DND-41 (cell line): ENCODE measurements around the gene MCF2L.

Source experiments
- CTCF ChIP-seq: IDR thresholded peaks from 2 replicates; pipeline ENCODE4 v1.5.1; 2012; ENCODE audit warnings: borderline replicate concordance, low read length, moderate library complexity, mild to moderate bottlenecking; ENCODE audit not compliant: poor library complexity, severe bottlenecking; ENCODE audit errors: extremely low read depth
- EZH2 ChIP-seq: IDR thresholded peaks from 3 replicates; pipeline ENCODE4 v1.6.1; 2012; ENCODE audit warnings: borderline replicate concordance, low read depth, mild to moderate bottlenecking, moderate library complexity, low read length, inconsistent platforms; ENCODE audit not compliant: severe bottlenecking

DNA sequence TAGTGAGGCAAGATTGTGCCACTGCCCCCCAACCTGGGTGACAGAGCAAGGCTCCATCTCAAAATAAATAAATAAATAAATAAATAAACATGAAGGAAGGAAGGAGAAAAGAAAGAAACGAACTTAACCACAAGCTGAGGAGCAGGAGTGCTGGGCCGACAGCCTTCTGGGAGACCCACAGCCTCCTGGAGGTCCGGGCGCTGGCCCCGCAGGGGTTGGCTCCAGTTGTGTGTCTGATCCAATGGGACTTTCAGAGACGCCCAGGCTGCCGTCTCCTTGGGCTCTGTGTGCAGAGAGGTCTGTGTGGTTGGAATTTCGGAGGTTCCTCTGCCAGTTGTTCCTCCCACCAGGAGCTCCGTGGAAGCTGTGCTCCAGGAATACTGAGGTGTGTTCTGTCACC is 36.0 kb upstream of the MCF2L start:
- TF ChIP-seq CTCF (no peak), EZH2 (no peak)
